Left forelimb (tissue), 1 donor: Measurements from ENCODE around the gene CPLX1.
"Not testable (repeated sequence)": the region's sequence is repeated elsewhere in the genome, so short reads cannot be mapped to it uniquely, and the experiment has no call there.

ENCODE experiments used
- DNase-seq: peaks from one replicate; pipeline ENCODE4 v3.0.0-alpha.2; 2018; ENCODE audit warnings: low spot score

CPLX1 gene

DNA sequence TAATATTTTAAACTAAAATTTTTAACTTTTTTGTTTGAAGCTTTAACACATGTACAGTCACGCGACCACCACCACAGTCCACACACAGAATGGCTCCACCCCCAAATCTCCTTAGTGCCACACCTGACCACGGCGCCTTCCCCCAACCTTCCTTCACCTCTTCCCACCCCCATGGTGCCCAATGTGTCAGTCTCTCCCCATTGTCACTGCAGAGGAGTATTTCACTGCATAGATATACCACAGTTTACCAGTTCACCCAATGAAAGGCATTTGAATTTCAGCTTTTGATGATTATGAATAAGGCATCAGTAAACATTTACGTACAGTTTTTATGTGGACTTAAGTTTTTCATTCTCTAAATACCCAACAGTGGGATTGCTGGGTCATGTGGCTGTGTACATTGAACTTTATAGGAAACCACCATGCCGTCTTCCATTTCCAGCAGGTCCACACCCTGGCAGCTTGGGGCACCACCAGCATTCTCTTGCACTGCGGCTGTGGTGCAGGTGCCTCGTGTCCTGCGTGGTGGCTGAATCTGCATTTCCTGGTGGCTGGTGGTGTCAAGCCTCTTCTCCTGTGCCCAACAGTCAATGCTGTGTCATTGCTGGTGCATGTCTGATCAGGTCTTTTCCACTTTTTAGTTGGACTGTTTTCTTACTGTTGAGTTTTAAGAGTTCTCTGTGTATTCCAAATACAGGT lies 49.0 kb downstream of the CPLX1 start:
- DNase-seq = no peak

DNA sequence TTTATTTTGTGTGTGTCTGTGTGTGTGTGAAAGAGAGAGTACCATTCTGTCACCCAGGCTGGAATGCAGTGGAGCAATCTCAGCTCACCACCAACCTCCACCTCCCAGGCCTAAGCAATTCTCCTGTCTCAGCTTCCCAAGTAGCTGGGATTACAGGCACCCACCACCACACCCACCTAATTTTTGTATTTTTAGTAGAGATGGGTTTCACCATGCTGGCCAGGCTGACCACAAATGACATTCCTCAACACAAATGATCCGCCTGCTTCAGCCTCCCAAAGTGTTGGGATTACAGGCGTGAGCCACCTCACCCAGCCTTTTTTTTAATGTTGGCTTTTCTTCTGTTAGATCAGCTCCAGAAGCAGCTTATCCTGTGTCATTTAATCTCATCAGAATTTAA lies 50.4 kb downstream of the CPLX1 start:
- DNase-seq = not testable (repeated sequence)

DNA sequence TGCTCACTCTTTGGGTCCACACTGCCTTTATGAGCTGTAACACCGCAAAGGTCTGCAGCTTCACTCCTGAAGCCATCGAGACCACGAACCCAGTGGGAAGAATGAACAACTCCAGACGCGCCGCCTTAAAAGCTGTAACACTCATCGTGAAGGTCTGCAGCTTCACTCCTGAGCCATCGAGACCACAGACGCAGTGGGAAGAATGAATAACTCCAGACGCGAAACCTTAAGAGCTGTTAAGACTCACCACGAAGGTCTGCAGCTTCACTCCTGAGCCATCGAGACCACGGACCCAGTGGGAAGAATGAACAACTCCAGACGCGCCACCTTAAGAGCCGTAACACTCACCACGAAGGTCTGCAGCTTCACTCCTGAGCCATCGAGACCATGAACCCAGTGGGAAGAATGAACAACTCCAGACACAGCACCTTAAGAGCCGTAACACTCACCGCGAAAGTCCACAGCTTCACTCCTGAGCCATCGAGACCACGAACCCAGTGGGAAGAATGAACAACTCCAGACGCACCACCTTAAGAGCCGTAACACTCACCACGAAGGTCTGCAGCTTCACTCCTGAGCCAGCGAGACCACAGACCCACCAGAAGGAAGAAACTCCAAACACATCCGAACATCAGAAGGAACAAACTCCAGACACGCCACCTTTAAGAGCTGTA lies 51.4 kb downstream of the CPLX1 start:
- DNase-seq = not testable (repeated sequence)

DNA sequence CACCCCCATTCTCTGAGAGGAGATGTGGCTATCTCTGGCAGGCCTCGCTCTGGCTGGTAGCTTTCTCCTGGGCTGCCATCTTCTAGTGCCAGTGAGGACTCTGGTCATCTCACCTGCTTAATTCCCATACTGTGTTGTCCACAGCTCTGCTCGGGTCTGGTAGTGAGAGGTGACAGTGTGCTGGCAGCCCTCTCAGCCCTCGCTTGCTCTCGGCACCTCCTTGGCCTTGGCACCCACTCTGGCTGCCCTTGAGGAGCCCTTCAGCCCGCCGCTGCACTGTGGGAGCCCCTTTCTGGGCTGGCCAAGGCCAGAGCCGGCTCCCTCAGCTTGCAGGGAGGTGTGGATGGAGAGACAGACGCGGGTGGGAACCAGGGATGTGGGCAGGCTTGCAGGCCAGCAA lies 52.7 kb downstream of the CPLX1 start:
- no peak for DNase-seq

- DNase-seq = no peak
Observed at GRCh38 chr4:772776-773175, 53.2 kb downstream of the CPLX1 start.

- no peak for DNase-seq
Observed at GRCh38 chr4:772118-772517, 53.8 kb downstream of the CPLX1 start.

GRCh38 chr4:771464-771863 lies 54.5 kb downstream of the CPLX1 start:
- DNase-seq = no peak

DNA sequence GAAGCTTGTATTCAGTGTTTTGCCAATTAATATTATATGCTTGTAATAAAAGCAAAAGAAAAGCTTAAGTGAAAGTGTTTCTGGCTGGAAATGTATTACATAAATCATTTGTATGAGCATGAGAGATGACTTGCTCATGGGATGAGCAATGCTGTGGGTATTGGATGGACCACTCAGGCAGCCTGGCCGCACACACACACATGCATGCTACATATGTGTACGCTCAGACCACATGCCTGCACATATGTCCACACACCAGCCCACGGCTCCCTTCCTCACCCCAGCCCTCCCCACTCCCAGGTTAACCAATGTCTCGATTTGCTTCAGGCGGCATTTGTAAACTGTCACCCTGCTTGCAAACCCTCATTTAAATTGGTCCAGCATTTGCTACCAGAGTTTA lies 55.9 kb downstream of the CPLX1 start:
- no peak for DNase-seq

- no peak for DNase-seq
Observed at GRCh38 chr4:769511-769910, 56.4 kb downstream of the CPLX1 start.

DNA sequence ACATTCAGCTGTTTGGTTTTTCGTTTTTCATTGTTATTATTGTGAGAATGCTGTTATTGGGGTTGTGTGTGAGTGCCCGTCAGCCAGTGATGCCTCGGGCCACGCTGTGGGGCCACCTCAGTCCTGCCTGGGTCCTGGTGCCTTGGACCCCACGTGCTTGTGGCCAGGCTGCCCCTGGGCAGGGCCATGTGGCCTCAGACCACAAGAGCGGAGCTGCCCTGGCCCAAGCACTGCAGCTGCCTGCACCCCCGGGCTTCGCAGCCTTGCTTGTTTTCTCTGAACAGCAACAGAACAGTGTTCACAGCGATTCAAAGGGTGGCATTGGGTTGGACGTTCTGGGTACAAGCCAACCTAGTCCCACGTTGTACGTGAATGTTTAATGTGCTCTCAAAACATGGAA lies 56.9 kb downstream of the CPLX1 start:
- DNase-seq = no peak

DNA sequence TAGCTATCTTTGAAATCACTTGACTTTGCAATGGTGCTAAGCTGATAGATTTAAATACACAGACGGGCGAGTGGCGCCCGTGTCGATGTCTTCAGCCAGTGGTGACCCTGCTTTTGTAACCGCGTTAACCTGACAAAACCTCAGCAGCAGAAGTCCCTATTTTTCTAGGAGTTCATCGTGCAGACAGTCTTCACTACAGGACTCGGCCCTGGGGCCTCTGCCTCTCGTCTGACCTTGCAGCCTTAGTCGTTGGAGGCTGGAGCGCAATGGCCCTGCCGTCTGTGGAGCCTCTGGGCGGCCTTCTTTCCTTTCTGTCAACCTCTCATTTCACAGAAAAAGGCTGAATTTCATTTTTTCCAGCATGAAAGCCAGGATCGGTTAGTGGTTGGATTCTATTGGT lies 57.9 kb downstream of the CPLX1 start:
- no peak for DNase-seq

GRCh38 chr4:766559-767283 lies 59.2 kb downstream of the CPLX1 start:
- no peak for DNase-seq

- DNase-seq = no peak
Observed at GRCh38 chr4:766152-766515, 59.8 kb downstream of the CPLX1 start.

- DNase-seq = no peak
Observed at GRCh38 chr4:764405-765169, 61.3 kb downstream of the CPLX1 start.

DNA sequence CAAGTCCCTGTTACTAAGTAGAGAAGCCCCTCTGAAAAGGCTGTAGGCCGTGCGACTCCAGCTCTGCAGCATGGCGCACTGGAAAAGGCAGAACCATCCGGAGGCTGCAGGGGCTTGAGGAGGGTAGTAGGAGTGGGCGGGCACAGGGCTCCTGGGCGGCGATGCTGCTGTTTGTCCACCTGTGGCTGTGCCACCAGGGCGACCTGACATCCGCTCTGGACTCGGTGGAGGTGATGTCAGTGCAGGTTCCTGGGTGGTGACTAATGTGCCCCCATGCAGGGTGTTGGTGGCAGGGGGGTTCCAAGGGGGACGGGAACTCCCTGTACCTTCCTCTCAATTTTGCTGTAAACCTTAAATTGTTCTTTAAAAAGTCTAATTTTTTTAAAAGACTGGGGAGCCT lies 62.0 kb downstream of the CPLX1 start:
- DNase-seq = no peak

- DNase-seq = no peak
Observed at GRCh38 chr4:763191-763810, 62.6 kb downstream of the CPLX1 start.

DNA sequence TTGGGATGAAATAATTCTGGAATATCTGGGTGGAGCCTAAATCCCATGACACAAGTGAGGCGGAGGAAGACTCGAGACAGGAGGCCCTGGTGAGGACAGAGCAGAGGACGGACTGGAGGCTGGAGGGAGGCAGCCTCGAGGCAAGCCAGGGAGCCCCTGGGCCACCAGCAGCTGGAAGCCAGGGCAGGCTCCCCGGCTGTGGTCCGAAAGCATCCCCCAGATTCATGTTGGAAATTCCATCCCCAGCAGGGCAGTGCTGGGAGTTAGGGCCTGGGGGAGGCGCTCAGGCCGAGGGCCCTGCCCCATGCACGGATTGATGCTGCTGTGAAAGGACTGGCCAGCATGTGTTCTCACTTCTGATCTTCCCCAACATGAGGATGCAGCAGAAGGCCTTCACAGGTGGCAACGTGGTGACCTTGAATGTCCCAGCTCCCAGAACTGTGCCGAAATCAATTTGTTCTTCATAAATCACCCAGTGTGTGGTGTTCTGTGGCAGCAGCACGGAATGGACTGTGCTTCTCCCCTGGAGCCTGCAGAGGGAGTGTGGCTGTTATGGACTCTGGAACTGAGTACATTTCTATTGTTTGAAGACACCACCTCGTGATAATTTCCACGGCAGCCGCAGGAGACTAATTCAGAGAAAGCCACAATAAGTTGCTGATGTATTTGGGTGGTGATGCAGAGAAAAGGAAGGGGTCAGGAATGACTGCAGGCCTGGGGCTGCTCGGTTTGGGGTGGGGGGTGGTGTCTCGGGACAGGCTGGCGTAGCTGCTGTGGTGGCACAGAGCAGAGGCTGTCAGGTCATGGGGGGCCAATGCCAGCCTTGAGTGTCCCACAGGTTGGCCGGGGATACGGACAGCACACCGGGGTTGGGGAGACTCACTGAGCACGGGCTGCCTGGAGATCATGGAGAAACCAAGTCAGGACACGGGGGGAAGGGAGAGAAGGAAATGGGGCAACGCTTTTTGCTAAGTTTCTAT lies 63.4 kb downstream of the CPLX1 start:
- no peak for DNase-seq

- DNase-seq = no peak
Observed at GRCh38 chr4:761739-762138, 64.2 kb downstream of the CPLX1 start.

- DNase-seq = no peak
Observed at GRCh38 chr4:761086-761485, 64.8 kb downstream of the CPLX1 start.

DNA sequence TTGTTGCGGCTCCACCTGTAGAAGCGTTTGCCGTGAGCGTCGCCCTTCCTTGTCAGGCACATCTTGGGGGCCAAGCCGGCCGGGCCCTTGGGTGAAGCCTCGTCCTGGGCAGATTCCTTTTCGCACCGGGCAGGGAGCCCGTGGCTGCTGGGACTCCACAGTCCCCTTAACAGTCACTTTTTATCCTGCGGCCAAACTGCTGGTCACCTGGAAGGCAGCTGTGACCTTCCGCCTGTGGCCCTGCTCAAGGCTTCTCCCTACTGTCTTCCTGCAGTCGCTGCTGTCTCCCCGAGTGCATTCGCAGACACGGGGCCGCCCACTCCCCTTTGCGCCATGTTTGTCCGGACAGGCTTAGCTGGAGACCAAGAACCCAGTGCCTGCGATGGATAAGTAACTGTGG lies 65.3 kb downstream of the CPLX1 start:
- DNase-seq = no peak

GRCh38 chr4:759810-760209 lies 66.1 kb downstream of the CPLX1 start:
- DNase-seq = not testable (repeated sequence)
